GM10847 (cell line): ENCODE data around the gene KLRF1.

Experiments
- POLR2A ChIP-seq: IDR thresholded peaks from 2 replicates; pipeline ENCODE4 v1.6.1; 2011; ENCODE audit not compliant: insufficient read length; ENCODE audit errors: extremely low read depth

KLRF1 gene

DNA sequence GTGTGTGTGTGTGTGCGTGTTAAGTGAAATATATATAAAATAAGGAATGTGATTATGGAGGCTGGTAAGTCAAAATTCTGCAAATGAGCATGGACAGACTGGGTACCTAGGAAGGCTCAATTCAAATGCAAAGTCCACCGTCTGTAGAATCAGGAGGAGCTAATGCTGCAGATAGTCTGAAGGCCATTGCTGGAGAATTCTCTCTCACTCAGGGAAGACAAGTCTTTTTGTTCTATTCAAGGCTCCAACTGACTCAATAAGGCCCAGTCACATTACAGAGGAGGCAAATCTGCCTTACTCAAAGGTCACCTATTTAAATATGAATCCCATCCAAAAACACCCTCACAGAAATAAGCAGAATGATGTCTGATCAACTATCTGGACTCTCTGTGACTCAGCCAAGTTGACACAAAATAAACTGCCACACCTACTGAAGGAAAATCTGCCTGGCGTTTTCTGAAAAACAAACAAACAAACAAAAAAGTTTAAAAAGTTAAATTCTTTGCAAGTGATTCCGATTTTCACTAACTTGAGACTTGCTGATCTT is 53.3 kb downstream of the KLRF1 start:
- no peak for TF ChIP-seq POLR2A

GRCh38 chr12:9881246-9881645 is 54.0 kb downstream of the KLRF1 start, which contains the start of gene KLRF2:
TSS of gene KLRF2 (plus strand) at chr12:9881489. CDS start at chr12:9881596, 107 bp downstream.
- TF ChIP-seq POLR2A: no peak

DNA sequence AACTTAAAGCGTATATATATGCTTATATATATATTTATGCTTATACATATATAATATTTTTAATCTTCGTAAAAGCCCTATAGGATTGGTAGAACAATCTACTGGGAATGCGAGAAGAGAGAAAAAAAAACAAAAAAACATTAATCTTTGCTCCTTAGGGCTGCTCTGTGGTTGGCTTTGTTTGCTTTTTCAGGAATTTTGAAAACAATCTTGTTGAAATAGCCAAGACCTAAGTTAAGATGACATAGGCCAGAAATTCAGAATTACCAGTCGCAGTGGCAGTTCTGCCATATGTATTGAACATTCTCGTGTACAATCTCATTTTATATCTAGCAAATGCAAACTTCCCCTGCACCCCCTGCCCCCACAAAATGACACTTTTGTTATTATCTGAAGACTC is 54.7 kb downstream of the KLRF1 start:
- TF ChIP-seq POLR2A: no peak

GRCh38 chr12:9883175-9883574 is 55.9 kb downstream of the KLRF1 start:
- TF ChIP-seq POLR2A: no peak

DNA sequence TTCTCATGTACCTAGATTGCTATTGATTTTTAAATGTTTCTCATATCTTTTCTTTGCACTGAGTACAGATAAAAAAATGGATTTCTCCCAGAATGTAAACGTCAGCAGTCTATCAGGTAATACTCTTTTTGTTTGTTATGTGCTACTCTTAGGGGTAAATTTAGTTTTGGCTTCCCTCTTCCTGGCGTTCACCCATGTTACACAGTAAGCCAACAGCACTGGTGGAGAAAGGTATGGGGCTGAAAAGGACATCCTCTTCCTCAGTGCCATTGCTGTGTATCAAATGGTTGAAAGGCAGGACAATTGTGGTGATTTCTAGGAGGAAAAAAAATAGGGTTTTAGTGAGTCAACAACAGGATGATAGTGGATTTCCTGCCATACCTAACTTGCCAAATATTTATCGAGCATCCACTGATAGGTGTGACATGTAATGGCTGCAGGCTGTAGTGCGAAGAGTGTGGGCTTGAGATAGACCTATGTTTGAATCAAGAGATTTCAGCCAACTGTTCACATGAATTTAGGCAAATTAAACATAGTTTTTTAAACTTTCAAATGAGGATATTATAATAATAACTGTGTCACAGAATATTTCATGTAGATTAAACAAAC is 61.5 kb downstream of the KLRF1 start:
- TF ChIP-seq POLR2A: no peak
